IPS DF 19.7 (cell line): ENCODE results near the gene CD63.
"Not testable (repeated sequence)": the region's sequence is repeated elsewhere in the genome, so short reads cannot be mapped to it uniquely, and the experiment has no call there.

Source experiments
- DNase-seq: peaks from one replicate; pipeline ENCODE4 v3.0.0-alpha.2; 2013; ENCODE audit warnings: low read depth, low spot score

Gene CD63, protein sequence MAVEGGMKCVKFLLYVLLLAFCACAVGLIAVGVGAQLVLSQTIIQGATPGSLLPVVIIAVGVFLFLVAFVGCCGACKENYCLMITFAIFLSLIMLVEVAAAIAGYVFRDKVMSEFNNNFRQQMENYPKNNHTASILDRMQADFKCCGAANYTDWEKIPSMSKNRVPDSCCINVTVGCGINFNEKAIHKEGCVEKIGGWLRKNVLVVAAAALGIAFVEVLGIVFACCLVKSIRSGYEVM

DNA sequence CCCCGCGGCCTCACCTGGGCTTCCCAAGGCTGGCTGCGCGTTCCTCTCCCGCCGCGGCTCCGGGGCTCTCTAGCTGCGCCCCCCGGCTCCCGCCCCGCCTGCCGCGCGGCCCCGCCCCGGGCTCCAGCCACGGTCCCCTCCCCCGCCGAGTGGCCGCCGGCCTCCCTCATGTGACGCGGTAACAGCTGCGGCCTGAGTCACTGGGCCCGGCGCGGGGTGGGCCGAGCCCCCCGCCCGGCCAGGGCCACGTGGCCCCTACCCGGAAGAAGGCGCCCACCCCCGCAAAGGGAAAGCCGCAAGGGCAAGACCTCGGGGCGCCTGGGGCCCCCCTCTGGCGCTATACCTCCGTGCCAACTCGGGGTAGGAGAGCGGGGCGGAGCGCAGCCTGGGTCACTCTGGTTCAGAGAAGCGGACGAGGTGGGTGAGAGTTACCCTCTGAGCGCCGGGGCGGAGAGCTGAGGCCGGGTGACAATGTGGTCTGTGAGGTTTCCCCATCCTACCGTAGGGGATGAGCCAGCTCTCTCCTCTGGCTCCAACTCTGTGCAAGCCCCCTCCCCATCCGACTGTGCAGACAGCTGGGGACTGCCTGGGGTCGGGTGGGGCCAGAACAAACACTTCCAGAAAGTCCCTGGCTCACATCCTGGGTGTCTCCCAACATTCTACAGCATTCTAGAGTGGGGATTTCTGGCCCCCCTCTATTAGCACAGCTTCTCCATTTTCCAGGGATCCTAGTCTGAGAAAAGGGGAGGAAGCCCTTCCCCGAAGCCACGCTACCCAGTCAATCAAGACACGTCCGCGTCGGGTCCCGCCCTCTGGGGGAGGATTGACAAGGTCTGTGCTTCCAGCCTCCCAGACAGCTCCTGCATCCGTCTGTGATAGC lies at the start of gene CD63:
TSS of gene CD63 (minus strand) at position 71 of the 880 bp plus-strand sequence. CDS start 668 bp downstream, outside the sequence.
- DNase-seq: peak; percentile 80

DNA sequence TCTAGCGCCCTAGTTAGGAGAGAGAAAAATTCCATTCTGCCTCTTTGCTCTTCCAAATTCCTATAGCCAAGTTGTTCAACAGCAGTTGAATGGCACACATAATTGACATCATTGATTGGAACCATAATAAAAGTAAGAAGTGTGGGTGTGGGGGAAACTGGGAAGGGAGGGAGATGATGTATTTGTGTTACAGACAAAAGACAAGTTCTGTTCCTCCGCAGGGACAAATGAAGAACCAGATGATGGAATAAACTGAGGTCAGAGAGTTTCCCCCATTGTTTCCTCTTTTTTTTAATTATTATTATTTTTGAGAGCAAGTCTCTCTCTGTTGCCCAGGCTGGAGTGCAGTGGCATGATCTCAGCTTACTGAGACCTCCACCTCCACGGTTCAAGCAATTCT lies 49.0 kb upstream of the CD63 start:
- DNase-seq: no peak

DNA sequence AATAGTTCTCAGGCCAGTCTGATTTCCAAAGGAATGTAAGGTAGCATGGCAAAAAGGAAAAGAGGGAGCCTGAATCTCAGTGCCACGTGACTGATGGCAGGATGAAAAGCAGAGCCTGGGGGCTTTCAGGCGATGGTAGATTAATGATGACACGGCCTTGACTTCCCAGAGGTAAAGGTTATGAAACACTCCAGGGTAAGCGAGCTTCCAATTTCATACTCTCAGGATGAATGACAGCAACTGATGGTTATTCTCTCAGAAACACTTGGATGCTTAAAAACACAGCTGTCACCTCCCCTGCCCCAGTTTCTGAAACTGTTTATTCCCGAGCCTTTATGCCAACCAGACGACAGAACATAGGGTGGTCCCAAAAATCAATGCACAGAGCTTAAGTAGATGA lies 42.9 kb upstream of the CD63 start:
- DNase-seq: no peak

DNA sequence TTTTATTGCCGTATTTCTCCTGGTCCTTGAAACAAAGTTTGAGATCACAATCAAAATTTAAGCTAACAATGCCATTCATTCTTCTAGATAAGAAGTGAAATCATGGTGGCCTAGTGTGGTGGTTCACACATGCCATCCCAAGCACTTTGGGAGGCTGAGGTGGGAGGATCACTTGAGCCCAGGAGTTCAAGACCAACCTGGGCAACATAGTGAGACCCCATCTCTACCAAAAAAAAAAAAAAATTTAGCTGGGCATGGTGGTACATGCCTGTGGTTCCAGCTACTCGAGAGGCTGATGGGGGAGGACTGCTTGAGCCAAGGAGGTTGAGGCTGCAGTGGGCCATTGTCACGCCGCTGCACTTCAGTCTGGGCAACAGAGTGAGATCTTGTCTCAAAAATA lies 38.3 kb upstream of the CD63 start:
- DNase-seq: no peak

DNA sequence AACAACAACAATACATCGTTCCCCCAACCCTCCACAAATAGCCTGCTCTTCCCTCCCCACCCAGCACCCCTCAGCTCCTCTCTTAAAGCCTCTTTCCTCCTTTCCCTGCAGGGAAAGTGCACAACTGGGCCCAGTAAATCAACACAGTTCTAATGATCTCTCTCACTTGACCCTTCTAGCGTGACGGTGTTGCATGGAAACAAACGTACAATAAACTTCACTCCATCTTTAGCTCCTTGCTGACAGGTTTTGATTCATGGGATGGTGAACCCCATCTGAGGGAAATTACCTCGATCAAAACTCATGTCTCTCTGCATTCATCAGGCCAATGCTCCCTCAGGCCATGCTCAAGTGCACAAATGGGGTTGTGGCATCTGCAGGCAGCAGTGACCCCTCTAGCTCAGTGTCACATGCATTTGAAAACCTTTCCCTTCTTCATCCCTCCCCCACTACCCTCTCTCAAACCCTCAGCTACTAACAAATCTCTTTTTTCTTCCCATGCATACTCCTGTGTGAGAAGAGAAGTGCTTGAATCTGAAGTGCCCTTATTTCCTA lies 37.0 kb upstream of the CD63 start:
- DNase-seq: no peak

DNA sequence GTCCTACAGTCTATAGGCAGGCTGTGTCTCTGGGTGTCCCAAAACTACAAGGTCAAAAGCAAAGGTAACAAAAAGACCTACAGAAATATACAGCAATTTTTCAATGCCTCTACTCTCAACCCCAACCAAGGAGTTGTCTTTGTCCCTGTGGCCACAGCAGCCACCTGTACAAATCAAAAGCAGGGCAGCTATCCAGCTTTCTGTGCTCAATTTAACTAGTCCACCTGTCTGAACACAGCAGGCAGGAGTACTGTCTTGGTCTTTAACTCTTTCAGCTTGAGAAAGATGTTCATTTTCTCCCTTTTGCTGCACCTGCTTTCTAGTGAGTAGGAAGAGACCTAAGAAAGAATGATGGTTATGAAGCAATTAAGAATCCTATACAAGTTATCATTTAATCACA lies 33.8 kb upstream of the CD63 start:
- DNase-seq: no peak

DNA sequence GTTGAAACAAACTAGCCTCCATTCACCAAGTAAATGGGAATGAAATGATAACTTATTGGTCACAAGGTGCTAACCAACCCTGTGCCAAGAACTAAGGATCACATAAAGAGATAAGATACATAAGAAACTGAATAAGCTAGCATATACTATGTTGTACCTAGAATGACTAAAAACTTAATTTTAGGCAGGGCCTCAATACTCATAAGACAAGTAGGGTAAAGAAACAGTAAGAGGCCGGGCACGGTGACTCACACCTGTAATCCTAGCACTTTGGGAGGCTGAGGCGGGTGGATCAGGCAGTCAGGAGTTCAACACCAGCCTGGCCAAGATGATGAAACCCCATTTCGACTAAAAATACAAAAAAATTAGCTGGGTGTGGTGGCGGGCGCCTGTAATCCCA lies 31.9 kb upstream of the CD63 start:
- DNase-seq: no peak

DNA sequence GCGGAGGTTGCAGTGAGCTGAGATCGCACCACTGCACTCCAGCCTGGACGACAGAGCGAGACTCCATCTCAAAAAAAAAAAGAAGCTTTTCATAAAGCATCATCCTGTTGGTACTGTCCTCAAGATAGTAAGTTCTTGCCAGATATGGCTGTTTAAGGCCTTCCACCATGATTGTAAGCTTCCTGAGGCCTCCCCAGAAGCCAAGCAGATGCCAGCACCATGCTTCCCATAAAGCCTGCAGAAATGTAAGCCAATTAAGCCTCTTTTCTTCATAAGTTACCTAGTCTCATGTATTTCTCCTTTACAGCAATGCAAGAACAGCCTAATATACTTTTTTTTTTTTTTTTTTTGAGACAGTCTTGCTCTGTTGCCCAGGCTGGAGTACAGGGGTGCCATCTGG lies 29.8 kb upstream of the CD63 start:
- not testable (repeated sequence) for DNase-seq

DNA sequence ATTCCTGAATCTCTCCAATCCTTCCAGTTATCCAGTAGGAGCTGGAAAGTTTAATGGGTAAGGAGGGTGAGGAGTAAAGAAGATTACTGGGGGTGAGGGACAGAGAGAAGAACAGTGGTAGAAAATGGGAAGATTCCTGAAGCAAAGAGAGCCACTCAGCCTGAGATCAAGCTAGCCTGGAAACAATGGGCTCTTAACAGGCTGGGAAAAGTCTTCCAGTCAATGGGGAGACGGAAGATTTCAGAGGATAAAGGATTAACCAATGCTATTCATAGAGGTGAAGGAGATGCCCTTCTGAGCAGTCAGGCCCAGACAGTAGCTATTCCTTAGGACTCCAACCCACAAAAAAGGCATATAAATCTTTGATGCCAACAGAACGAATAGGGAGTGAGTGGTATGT lies 28.9 kb upstream of the CD63 start:
- no peak for DNase-seq

DNA sequence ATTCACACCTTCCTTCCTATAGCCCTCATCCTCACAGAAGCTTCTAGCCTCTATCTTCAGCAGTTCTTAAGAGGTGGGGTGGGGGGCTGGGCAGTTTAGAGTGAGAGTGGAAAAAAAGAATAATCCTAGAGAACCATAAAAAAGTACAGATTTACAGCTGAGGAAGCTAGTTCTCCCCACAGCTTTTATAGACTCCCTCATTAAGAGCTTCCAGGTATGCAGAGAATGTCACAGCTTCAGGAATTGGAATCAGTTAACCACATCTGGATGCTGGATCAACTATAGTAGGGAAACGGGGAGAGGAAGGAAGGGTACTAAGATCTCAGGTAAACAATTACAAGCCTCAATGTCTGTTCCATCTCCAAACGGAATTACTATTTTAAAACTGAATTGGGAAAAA lies 26.4 kb upstream of the CD63 start:
- DNase-seq: no peak

DNA sequence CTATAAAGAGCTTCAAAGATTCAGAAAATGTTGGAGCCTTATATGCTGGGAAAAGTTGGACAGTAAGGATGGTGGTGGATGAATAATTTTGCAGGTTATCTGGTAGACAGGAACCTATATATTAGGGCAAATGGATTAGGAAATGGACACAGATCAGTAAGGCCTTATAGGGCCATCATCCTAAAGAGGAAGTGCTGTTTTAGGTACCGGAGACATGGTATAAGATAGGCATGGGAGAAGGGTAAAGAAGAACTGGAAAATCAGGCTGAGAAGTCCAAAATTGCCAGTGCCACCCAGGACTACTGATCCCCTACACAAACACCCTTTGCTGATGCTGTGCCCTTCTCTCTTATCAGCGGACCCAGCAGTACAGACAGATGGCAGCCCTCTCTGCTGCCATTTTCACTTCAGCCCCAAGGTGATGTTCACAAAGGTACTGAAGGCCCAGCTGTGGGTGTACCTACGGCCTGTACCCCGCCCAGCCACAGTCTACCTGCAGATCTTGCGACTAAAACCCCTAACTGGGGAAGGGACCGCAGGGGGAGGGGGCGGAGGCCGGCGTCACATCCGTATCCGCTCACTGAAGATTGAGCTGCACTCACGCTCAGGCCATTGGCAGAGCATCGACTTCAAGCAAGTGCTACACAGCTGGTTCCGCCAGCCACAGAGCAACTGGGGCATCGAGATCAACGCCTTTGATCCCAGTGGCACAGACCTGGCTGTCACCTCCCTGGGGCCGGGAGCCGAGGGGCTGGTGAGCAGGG lies 19.6 kb upstream of the CD63 start:
- DNase-seq: no peak

DNA sequence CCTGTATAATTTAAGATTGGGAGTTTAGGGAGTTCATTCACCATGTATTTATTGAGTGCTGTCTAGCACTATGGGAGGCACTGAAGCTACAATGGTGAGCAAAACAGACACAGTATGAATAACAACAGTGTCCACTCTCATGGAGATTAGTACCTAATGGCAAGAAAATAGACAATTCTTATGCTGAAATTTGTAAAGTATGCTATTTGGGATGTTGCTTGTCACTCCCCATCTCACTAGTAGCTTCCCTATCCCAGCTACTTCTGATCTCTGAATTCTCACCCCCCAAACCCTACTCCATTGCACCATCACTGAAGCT lies 18.1 kb upstream of the CD63 start:
- DNase-seq: no peak

DNA sequence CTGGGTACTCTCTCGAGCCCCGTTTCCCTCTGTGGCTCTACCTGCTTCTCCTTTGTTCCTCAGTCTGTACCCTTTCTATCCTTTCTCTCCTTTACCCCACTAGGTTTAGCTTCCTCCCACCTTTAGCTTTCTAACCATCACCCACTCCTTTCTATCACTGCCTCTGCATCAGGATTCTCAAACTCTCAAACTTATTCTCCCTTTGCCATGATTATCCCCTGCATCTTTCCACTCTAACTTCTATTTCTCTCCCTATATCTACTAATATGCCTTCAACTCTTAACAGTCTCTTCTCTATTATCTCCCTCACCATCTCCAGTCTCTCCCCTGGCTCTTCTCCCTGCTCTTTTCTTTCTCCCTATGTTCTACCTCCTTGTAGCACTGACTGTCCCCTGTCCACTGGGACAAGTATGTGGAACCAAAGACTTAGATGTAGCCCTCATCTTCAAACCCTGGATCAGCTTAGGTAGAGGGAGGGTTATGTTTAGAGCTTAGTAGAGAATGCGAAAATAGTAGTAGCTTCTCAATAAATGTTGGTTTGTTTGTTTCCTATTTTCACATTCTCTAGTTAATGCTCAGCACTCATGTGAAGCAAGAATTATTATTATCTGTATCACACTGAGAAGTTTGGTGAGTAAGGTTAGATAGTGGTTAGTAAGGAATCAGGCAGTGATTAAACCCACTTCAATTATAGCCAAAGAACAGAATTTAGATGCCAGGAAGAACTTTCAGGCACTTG lies 17.5 kb upstream of the CD63 start:
- no peak for DNase-seq

DNA sequence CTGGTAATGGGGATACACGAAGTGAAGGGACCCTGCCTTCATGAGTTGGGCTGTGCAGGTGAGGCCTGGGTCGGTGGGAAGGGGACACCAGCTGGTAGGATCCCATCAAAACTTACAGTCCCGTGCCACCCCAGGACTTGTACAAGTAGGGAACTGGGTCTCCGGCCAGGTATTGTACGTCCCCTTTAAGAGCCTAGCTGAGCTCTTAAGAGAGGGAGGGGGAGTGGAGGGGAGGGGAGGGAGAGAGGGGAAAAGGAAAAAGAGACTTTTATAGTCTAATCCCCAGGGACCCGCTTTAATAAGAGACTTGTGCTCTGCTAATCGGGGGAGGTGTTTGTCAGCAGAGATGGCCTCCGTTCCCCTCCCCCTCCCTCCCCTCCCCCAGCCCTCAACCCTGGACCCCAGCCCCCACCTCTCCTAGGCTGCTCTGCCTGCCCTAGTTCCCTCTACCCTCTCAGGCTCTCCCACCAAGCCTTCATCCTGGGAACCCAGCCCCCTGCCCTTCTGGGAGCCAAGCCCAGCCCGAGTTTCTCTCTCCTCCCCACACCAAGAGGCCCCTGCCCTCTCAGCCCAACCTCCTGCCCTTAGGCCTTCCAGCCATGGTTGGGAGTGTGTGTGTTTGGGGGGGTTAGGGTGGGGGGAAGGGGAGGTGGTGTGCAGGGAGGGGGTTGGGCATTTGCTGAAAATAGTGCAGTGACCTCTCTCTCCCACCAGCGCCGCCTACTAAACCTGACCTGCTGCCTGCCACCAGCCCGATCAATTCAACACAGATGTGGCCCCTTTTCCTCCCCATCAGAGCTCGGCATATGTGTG lies 16.8 kb upstream of the CD63 start:
- no peak for DNase-seq

DNA sequence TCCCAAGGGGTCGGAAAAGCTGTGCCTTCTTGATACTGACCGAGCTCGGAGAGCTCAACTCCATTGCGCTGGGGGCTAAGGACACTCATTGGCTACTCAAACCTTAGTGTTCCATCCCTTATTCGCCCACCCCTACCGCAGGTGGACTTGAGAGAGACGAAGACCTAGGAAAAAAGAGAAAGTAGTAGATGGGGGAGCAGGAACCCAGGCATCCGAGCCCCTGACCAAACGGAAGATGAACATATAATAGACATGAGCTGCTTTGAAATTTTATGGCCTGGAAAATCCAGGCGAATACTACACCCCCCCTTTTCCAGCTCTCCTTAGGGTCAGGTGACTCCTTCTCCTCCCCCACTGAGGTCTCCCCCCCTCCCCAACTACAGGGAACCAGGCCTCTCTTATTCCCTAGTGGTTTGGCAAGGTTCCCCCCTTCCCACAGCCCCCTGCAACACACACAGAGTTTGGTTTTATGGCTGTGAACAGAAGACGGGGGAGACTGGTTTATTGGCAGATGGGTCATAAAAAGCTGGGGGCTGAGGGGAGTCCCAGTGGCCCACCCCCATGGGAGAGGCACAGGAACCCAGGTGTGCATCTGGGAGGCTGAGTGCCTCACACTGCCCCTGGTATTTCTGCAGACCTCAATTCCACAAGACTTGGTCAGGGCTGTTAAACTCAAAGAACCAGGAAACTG lies 15.7 kb upstream of the CD63 start:
- no peak for DNase-seq

DNA sequence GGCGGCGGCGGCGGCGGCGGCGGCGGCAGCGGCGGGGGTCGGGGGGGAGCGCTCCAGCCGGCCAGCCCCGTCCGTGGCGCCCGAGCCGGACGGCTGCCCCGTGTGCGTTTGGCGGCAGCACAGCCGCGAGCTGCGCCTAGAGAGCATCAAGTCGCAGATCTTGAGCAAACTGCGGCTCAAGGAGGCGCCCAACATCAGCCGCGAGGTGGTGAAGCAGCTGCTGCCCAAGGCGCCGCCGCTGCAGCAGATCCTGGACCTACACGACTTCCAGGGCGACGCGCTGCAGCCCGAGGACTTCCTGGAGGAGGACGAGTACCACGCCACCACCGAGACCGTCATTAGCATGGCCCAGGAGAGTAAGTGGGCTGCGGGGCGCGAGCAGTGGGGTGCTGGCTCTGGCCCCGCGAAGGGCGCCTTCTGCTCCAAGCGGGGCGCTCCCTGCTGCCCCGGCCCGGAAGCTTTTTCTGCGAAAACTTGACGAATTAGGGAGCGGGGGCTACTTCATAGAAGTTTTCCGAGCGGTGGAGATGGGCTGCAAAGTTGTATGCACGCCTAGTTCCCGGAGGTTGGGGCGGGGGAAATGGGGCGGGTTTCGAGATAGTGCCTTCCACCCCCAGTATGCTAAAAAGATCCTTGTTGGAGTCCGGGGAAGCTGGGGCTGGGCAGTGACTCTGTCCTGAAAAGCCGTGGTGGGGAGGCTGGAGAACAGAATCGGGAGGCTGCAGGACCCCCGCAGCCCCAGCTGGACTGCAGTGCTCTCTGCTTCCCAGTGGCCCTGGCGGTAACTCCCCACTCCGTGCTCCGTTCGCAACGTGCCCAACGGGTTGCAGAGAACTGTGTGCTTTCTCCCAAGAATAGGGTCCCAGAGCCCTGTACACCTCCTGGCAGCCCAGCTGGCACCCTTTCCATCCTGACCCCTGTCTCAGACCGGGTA lies 14.9 kb upstream of the CD63 start:
- DNase-seq: no peak

DNA sequence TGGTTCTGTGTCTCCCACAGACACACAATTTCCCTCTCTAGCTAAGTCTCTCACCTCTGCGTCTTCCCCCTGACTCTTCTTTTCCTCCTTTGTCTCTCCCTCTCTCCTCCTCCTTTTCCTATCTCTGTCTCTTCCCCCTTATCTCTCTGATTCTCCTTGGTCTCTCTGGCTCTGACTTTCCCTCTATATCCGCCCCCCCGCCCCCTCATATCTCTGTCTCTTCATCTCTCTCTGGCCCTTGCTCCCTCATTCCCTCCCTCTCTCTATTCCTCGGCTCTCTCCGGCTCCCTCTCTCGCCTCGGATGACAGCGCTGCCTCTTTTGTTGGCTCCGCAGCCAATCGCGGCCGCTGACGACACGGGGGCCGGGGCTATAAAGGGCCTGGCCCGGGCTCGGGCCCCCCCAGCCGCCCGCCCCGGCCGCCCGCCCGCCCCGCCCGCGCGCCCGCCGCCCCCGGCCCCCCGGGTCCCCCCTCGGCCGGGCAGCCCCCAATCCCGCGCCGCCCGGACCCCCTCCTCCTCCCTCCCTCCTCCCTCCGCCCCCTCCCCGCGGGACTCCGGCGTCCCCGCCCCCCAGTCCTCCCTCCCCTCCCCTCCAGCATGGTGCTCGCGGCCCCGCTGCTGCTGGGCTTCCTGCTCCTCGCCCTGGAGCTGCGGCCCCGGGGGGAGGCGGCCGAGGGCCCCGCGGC lies 14.1 kb upstream of the CD63 start, which contains the start of gene GDF11:
TSS of gene GDF11 (plus strand) at position 404 of the 687 bp plus-strand sequence. CDS start at position 599, 195 bp downstream.
- DNase-seq: no peak
